A204.1 (cell line): ENCODE data around the gene XPR1.

Experiments
- FAIRE-seq: peaks from 2 replicates; lab custom pipeline; 2012; peaks lifted over from hg19 to GRCh38; lab: Jason Lieb, UNC

Gene XPR1

GRCh38 chr1:180917306-180918065 lies 285.7 kb downstream of the XPR1 start:
- FAIRE-seq, result no peak

- FAIRE-seq, result no peak
Observed at GRCh38 chr1:180918519-180918918, 286.7 kb downstream of the XPR1 start.

GRCh38 chr1:180919183-180919700 lies 287.4 kb downstream of the XPR1 start:
- no peak for FAIRE-seq

- no peak for FAIRE-seq
Observed at GRCh38 chr1:180920193-180920592, 288.4 kb downstream of the XPR1 start.

- no peak for FAIRE-seq
Observed at GRCh38 chr1:180920702-180921101, 288.9 kb downstream of the XPR1 start.

GRCh38 chr1:180921386-180921785 lies 289.6 kb downstream of the XPR1 start:
- no peak for FAIRE-seq

GRCh38 chr1:180921891-180922630 lies 290.2 kb downstream of the XPR1 start:
- no peak for FAIRE-seq

GRCh38 chr1:180922631-180923015 lies 290.8 kb downstream of the XPR1 start:
- no peak for FAIRE-seq

- FAIRE-seq, result no peak
Observed at GRCh38 chr1:180923021-180923841, 291.4 kb downstream of the XPR1 start.

GRCh38 chr1:180923887-180924286 lies 292.1 kb downstream of the XPR1 start:
- FAIRE-seq, result no peak

- FAIRE-seq, result no peak
Observed at GRCh38 chr1:180924939-180925338, 293.1 kb downstream of the XPR1 start.

GRCh38 chr1:180925471-180926051 lies 293.7 kb downstream of the XPR1 start:
- no peak for FAIRE-seq

- FAIRE-seq, result no peak
Observed at GRCh38 chr1:180926164-180926981, 294.6 kb downstream of the XPR1 start.

- FAIRE-seq, result no peak
Observed at GRCh38 chr1:180927348-180927747, 295.5 kb downstream of the XPR1 start.

- no peak for FAIRE-seq
Observed at GRCh38 chr1:180927841-180928240, 296.0 kb downstream of the XPR1 start.

- FAIRE-seq, result no peak
Observed at GRCh38 chr1:180928331-180929230, 296.8 kb downstream of the XPR1 start.

GRCh38 chr1:180929389-180929788 lies 297.6 kb downstream of the XPR1 start:
- no peak for FAIRE-seq

GRCh38 chr1:180930687-180931086 lies 298.9 kb downstream of the XPR1 start:
- FAIRE-seq, result no peak

- FAIRE-seq, result no peak
Observed at GRCh38 chr1:180931529-180931928, 299.7 kb downstream of the XPR1 start.

- no peak for FAIRE-seq
Observed at GRCh38 chr1:180932378-180932777, 300.6 kb downstream of the XPR1 start.
